Fibroblast of villous mesenchyme (primary cell): ENCODE results near the gene DIP2B. TPM values are rescaled to one million over a fixed set of nuclear protein-coding genes. Genes with fewer than 3 reads are reported as not detected.
A peak's percentile ranks its signal among the peaks of the same experiment; 100 is the strongest.

Experiments used
- DNase-seq: peaks from one replicate; pipeline ENCODE4 v3.0.0-alpha.2; 2010; ENCODE audit warnings: low read depth
- H3K4me3 ChIP-seq: 2 replicates; pipeline ENCODE4 v1.5.1; 2011; ENCODE audit warnings: low read depth, mild to moderate bottlenecking, low read length
- total RNA-seq: library from RNA; depleted of rRNA; stranded (reverse); fragments of >200 nt; gene quantifications from 2 replicates; pipeline ENCODE4 v1.2.3, GENCODE V29; 2012
- TF ChIP-seq, protein P1 (sequence below): IDR thresholded peaks from 2 replicates; pipeline ENCODE4 v1.5.1; 2012; ENCODE audit warnings: low read depth, mild to moderate bottlenecking, low read length; ENCODE audit not compliant: insufficient read depth

Gene DIP2B
- total RNA-seq, 1 donor = 29.8 TPM

DNA sequence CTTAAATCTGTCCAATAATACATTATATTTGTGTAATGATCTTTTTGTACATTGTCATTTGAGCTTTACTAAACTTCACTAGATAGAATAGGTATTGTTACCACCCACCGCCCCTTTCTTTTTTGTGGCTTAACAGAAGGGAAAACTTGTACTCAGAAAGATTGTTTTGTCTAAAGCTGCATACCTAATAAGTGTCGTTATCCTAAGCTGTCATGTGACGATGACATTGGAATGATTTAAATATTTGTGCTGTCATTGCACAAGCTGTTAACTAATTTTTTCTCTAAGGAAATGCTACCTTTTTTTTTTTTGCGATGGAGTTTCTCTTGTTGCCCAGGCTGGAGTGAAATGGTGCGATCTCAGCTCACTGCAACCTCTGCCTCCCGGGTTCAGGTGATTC, 3.6 kb downstream of the DIP2B start:
- DNase-seq = peak; percentile 32
- TF ChIP-seq, protein P1, sequence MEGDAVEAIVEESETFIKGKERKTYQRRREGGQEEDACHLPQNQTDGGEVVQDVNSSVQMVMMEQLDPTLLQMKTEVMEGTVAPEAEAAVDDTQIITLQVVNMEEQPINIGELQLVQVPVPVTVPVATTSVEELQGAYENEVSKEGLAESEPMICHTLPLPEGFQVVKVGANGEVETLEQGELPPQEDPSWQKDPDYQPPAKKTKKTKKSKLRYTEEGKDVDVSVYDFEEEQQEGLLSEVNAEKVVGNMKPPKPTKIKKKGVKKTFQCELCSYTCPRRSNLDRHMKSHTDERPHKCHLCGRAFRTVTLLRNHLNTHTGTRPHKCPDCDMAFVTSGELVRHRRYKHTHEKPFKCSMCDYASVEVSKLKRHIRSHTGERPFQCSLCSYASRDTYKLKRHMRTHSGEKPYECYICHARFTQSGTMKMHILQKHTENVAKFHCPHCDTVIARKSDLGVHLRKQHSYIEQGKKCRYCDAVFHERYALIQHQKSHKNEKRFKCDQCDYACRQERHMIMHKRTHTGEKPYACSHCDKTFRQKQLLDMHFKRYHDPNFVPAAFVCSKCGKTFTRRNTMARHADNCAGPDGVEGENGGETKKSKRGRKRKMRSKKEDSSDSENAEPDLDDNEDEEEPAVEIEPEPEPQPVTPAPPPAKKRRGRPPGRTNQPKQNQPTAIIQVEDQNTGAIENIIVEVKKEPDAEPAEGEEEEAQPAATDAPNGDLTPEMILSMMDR = no peak
- no peak overlapping the region for H3K4me3 ChIP-seq

DNA sequence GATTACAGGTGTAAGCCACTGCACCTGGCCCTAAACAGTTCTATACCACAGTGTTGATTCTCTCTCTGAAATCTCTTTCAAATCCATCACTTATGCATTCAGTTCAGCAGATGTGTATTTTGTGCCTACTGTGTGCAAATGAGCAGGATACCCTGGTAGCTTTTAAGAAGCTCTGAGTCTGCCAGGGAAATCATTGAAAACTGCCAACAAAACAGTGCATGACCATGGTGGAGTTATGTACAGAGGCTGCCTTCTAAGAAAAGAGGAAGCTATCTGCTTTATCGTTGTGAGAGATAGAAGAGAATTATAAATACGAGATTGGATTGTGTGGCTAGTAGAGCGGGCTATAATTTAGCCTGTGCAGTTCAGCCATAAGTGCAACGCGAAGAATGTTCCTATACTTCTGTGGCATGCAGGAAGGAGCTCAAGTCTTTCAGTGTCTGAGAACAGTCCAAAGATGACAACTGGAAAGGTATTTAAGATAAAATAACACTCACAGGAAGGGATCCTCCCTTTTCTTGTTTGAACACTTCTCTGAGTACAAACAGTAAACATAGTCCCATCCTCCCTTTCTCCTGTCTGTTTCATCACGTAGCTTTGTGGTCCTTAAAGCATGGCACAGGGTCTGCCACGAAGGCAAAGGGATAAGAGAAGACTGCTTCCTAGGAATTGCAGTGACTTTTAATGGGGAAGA, 4.3 kb downstream of the DIP2B start:
- DNase-seq = no peak
- TF ChIP-seq, protein P1 = no peak
- H3K4me3 ChIP-seq = no peak overlapping the region

DNA sequence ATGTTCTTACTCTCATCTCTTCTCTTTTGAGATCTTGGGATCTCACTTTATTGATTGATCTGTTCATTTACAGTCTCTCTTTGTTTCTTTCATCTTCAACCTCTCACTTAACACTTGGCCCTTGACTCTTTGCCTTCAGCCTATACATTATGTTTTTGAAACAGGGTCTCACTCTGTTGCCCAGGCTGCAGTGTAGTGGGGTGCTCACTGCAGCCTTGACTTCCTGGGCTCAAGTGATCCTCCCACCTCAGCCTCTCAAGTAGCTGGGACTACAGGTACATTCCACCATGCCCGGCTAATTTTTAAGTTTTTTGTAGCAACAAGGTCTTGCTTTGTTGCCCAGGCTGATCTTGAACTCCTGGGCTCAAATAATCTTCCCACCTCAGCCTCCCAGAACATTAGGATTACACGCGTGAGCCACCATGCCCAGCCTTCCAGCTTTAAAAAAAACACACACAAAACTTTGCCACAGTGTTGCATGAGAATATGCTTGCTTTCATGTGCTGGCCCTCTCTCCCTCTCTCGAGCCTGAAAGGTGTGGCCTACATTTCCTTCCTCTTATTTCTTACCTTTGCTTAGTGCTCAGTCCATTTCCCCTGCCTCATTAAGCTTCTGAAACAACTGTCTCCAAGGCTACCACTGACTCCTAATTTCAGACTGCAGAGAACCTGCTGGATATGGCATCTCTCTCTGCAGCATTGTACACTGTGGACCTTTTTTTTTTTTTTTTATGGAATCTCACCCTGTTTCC, 9.9 kb downstream of the DIP2B start:
- H3K4me3 ChIP-seq = no peak overlapping the region
- no peak for DNase-seq
- TF ChIP-seq, protein P1 = no peak

DNA sequence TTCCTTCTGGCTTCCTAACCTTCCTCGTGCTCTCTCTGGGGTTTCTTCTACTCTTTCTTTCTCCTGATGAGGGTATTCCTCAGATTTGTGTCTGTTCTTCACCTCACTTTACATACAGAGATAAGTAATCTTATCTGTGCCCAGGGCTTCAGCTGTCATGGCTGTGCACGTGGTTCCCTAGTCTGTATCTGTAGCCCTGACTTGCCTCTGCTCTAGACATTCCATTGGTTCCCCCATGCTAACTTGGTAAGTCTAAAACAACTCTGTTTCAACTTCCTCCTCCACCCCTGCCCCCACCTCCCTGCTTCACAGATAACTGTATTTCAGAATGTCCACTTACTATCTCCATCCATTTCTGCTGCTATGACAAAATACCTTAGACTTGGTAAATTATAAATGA, 10.8 kb downstream of the DIP2B start:
- H3K4me3 ChIP-seq = no peak overlapping the region
- DNase-seq = no peak
- TF ChIP-seq, protein P1 = no peak

DNA sequence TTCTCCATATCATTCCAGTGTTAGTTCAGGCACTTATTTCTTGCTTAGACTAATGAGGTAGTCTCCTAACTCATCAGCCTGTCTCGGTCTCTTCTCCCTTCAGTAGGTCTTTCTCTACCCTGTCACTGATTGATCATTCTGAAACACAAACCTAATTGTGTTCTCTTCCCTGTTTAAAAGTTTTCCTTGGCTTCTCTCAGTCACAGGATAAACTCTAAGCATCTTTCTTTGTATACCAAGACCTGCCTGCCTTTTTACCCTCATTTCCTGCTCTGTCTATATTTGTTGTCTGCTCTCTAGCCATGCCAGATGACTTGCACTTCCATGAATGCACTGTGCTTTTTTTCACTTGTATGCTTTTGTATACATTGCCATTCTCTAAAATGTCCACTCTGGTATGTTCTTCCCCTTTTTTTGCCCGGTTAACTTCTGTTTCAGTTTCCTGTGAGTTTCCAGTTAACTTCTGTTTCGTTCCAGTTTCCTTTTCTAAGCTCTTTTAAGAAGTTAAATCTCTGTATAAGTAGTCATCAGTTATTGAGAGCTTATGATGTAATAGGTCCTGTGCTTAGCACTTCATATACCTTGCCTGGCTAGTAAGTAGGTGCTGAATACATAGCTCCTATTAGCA, 12.8 kb downstream of the DIP2B start:
- TF ChIP-seq, protein P1 = no peak
- peak; percentile 71 for DNase-seq
- H3K4me3 ChIP-seq = no peak overlapping the region

DNA sequence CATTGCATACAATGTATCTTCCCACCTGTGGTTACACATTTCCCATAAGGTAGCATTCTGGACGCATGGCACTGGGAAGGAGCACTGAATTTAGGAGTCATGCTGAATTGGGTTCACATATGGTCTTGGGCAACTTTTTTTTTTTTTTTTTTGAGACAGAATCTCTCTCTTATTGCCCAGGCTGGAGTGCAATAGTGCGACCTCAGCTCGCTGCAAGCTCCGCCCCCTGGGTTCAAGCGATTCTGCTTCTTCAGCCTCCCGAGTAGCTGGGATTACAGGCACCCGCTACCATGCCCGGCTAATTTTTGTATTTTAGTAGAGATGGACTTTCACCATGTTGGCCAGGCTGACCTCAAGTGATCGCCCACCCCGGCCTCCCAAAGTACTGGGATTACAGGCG, 13.3 kb downstream of the DIP2B start:
- DNase-seq = no peak
- H3K4me3 ChIP-seq = no peak overlapping the region
- TF ChIP-seq, protein P1 = no peak
